ENCODE results near the gene FZD2. TPM values are rescaled to one million over a fixed set of nuclear protein-coding genes. Genes with fewer than 3 reads are reported as not detected.

The FZD2 gene
- total and polyA plus RNA-seq, 2 of the 4 experiments (the other 2 are of a cell fraction), result 21.3 to 130 TPM

- H2BK120ac ChIP-seq (ENCODE audit: low read depth, low read length), result peak overlapping the region; percentile 55; the same call in 1 of the 2 replicates
- peak overlapping the region; percentile 61 for H2AFZ ChIP-seq (replicated peaks; ENCODE audit: low read length, poor library complexity)
- no peaks in the 10 kb centered on the region for H3K36me3 ChIP-seq (ENCODE audit: control insufficient read depth, insufficient read depth, low read length)
- H3K14ac ChIP-seq (replicated peaks; ENCODE audit: low read depth, low read length), result peak overlapping the region; percentile 36; the same call in 1 of the 2 replicates
- intact Hi-C loops (cut with micrococcal nuclease), result no loop called here
- no peak overlapping the region for H3K9ac ChIP-seq (ENCODE audit: low read depth, low read length)
- in situ Hi-C loops (cut with MboI; ENCODE audit: low sequenced_read_pairs), result no loop called here
- dilution Hi-C loops (cut with HindIII; ENCODE audit: low sequenced_read_pairs, unreplicated experiment), result no loop called here
- H2AK5ac ChIP-seq (ENCODE audit: low read depth, low read length), result 0 out of 2 replicates have a peak overlapping the region, but pooled peaks have one; percentile 24
- peak overlapping the region; percentile 18 for H2BK5ac ChIP-seq (ENCODE audit: low read depth, low read length, poor library complexity, severe bottlenecking)
- peak overlapping the region; percentile 50; the same call in 1 of the 2 replicates for H2BK20ac ChIP-seq (ENCODE audit: low read depth, low read length)
- H3K9me3 ChIP-seq (ENCODE audit: control insufficient read depth, insufficient read depth, low read length), result no peaks in the 10 kb centered on the region
- no peak overlapping the region for H4K5ac ChIP-seq (ENCODE audit: low read depth, low read length)
- H3K4me2 ChIP-seq (ENCODE audit: low read depth, low read length), result peak overlapping the region; percentile 34
- H3K4me3 ChIP-seq (ENCODE audit: insufficient read depth, low read depth, low read length), result no peak overlapping the region
- no peak overlapping the region for H3K56ac ChIP-seq (ENCODE audit: extremely low read depth, insufficient read depth, low read length)
- peak overlapping the region; percentile 38; the same call in 1 of the 2 replicates for H3K27ac ChIP-seq (ENCODE audit: insufficient read depth, low read length)
- ChIA-PET CTCF (interaction anchor here (0.5 kb wide), 1 partner anchor 55 kb away, joined by 5 read pairs; no protein-coding TSS in a partner anchor), POLR2A (ENCODE audit: unreplicated experiment) (no interaction called here)
- H3K79me1 ChIP-seq (ENCODE audit: low read depth in 1 of 2, low read length in 2 of 2), result 0 out of 4 replicates have a peak, but pooled peaks cover 0 to 5% of the 10 kb centered on the region in 2 experiments
- no peak for DNase-seq
- peak overlapping the region; percentile 59 for H3K4ac ChIP-seq (ENCODE audit: low read depth, low read length)
- no CpG with 5 or more reads among the region's 2 CpGs for WGBS, 2 experiments (ENCODE audit: extremely low coverage in 2 of 2, insufficient read length in 1 of 2)
- no TSS peak for BruUV-seq (replicated peaks)
- 0 out of 2 replicates have a peak overlapping the region, but pooled peaks have one; percentile 55 for H3K23ac ChIP-seq (ENCODE audit: low read depth, low read length)
- ATAC-seq (ENCODE audit: low read depth), result no peak
- 0 out of 2 replicates have a peak, but pooled peaks cover 2% of the 10 kb centered on the region for H4K20me1 ChIP-seq (ENCODE audit: insufficient read depth, low read length)
- peak overlapping the region in 1 of 2 experiments; percentile 14; a peak in 1 of 4 replicates for H4K8ac ChIP-seq (ENCODE audit: low read depth in 2 of 2, low read length in 2 of 2)
- no peak overlapping the region; the same call in 2 of the 3 replicates for H2BK15ac ChIP-seq (ENCODE audit: low read depth, low read length)
- peaks cover 2% of the 10 kb centered on the region; the same call in 1 of the 2 replicates for H3K27me3 ChIP-seq (ENCODE audit: control insufficient read depth, insufficient read depth, low read length)
- peak overlapping the region; percentile 44; the same call in 1 of the 2 replicates for H4K91ac ChIP-seq (ENCODE audit: insufficient read depth, low read depth, low read length)
- TF ChIP-seq BHLHE40 (IDR thresholded peaks at IDR 0.05; ENCODE audit: low read depth, low read length), result no peak
- TF ChIP-seq RFX5 (IDR thresholded peaks at IDR 0.05; ENCODE audit: low read depth, low read length), result no peak
- no peak for TF ChIP-seq CEBPB (IDR thresholded peaks at IDR 0.05; ENCODE audit: low read depth, low read length)
- TF ChIP-seq FOS (IDR thresholded peaks at IDR 0.05; ENCODE audit: low read depth, low read length), result no peak
- H3K4me1 ChIP-seq (ENCODE audit: control insufficient read depth, insufficient read depth, low read length), result peaks cover 26% of the 10 kb centered on the region
- H2AK9ac ChIP-seq (replicated peaks; ENCODE audit: low read depth, low read length, poor library complexity), result peak overlapping the region; percentile 52
- no peak overlapping the region for H3K18ac ChIP-seq (ENCODE audit: low read depth, low read length)
- H3K9me1 ChIP-seq (ENCODE audit: insufficient read depth, low read length), result peaks cover 23% of the 10 kb centered on the region
Observed at GRCh38 chr17:44598932-44599297, 41.6 kb downstream of the FZD2 start.
